Middle frontal gyrus (tissue), 1 donor: ENCODE results near the gene NRDC.

Source experiments
- DNase-seq: peaks from one replicate; pipeline ENCODE4 v3.0.0-alpha.2; 2015; ENCODE audit warnings: low spot score; ENCODE audit errors: extremely low spot score

The NRDC gene, protein sequence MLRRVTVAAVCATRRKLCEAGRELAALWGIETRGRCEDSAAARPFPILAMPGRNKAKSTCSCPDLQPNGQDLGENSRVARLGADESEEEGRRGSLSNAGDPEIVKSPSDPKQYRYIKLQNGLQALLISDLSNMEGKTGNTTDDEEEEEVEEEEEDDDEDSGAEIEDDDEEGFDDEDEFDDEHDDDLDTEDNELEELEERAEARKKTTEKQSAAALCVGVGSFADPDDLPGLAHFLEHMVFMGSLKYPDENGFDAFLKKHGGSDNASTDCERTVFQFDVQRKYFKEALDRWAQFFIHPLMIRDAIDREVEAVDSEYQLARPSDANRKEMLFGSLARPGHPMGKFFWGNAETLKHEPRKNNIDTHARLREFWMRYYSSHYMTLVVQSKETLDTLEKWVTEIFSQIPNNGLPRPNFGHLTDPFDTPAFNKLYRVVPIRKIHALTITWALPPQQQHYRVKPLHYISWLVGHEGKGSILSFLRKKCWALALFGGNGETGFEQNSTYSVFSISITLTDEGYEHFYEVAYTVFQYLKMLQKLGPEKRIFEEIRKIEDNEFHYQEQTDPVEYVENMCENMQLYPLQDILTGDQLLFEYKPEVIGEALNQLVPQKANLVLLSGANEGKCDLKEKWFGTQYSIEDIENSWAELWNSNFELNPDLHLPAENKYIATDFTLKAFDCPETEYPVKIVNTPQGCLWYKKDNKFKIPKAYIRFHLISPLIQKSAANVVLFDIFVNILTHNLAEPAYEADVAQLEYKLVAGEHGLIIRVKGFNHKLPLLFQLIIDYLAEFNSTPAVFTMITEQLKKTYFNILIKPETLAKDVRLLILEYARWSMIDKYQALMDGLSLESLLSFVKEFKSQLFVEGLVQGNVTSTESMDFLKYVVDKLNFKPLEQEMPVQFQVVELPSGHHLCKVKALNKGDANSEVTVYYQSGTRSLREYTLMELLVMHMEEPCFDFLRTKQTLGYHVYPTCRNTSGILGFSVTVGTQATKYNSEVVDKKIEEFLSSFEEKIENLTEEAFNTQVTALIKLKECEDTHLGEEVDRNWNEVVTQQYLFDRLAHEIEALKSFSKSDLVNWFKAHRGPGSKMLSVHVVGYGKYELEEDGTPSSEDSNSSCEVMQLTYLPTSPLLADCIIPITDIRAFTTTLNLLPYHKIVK

DNA sequence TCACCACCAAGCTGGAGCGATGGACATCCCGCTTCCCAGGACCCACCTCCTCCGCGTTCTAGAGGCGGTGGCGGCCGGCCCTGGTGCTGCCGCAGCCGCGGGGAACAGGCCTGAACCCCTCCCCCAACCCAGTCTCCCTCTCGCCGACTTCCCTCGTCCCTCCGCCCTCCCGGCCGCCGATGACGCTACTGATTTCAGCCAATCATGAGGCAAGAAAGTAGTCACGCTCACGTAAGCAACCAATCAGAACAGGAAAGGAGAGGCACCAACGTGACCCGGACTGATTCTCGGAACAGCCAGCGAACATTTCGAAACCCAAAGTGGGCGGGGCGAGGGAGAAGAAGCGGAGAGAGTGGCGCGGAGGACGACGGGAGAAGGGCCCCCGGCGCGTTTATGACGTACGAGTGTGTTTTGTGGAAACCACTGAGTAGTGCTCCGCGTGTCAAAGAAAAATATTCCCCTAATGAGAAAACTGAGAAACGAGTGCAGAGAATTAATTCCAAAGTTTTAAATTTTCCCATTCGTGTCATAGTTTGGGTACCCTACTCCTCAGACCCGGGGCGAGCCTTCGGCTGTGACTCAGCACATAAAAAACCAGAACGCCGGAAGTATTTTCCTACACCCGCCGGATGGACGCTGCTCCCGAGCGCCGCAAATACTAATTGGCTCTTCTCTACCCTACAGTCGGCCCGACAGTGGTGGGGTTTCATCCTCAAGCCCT is at the start of gene NRDC:
NRDC (minus strand) TSS at position 112 of the 721 bp plus-strand sequence. CDS start 112 bp downstream, outside the sequence.
- peak; percentile 100 for DNase-seq

DNA sequence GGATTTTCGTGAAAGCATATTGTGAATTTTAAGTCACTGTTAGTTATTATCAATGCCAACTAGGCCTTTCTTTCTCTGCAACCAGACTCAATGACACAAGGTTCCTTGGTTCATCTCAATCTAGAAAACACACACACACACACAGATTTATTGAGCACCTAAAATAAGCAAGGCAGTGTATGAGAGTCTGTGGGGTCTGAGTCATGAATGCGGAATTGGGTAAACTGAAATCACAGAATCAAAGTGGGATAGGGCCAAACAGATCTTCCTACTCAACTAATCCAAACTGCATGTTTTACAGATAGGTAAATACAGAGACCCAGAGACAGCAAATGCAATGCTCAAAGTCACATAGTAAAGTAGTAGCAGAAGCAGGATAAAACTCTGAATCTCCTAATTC is 48.5 kb upstream of the NRDC start:
- DNase-seq, result no peak

DNA sequence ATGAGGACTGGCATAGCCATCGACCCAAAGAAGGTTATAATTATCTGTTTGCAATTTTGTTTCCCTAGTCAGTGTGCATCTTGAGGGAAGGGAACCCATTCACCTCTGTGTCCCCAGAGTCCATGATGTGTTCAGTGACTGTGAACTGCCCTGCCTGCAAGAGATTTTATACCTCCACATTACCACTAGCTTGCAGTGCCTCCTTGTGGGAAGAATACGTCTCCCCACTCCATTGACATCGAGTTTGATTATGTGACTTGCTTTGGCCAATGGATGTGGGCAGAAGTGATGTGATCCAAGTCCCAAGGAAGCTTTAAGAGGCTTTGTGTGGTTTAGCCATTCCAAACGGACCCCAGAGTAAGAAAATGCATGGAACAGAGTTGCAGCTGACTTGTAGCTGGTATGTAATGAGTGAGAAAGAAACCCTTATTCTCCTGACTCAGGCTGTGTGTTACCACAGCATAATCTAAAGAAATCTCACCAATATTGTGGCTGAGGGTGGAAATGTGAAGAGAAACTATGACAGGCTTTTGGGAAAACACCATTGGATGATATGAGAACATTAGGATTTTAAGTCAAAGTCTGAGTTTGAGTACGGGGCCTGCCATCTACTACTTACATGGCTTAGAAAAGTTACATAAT is 47.8 kb upstream of the NRDC start:
- no peak for DNase-seq

DNA sequence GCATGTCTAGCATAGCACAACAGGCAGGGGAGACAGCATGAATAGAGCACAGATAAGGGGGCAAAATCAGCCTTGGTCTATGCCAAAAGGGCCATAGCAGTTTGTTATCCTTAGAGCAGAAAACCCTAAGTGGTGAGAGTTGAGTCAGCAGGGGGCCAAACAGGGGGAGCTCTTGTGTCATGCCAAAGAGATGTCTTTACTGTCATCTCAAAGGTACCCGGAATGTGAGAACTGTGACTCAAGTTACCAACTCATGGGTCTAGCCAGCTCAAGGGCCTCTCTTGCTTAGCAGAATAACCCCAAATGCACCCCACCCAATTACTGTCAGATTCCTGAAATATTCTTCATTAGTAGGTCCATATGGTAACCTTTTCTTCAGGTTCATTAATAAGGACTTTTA is 45.9 kb upstream of the NRDC start:
- DNase-seq, result no peak

DNA sequence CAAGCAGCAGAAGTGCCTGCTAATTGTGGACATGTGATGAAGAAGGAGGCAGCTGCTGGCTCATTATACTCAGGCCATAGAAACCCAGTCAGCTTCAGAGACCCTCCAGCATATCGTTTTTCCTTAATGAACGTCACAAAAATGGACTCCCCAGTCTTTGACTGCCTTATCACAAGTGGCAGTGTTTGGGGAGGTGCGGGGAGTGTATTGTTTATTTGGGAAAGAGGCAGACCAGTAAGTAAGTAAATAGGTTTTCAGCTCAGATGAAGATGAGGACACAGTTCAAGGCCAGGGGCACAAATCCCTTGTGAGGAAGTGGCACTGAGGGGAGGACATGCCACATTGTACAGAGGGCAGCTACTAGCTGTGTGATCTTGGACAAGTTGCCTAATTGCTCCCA is 43.5 kb upstream of the NRDC start:
- no peak for DNase-seq

DNA sequence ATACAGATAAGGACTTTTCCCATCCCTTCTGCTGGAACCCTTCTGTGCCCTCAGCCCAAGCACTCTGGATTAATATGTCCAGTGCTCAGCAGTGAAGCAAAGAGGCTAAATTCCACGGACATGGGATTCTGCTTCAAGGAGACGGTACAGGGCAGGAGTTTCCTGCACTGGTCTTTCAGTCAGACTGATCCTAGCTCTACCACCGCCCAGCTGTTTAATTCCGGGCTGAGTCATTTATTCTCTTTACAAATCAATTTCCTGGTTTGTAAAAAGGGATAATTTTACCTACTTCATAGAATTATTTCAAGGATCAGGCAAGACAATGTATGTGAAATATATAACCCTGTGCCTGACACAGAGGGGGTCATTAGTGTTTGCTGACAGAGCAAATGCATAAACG is 41.6 kb upstream of the NRDC start:
- DNase-seq, result no peak

DNA sequence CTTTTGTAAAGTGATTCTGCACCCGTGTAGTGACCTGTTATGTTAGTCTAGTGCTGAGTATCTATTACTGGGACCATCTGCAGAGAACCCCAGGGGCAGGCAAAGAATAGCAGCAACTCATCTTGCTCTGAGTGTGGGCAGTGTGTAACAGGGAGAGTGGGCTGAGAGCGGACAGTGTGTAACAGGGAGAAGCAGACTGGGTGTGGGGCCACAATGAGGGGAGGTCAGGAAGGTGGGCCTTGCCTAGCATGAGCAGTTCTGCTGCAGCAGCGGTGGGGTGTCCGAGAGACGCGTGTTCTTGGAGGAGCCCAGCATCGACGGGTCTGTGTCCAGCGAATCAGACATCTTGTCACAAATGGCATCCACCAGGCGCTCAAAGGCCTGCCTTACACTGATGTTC is 41.2 kb upstream of the NRDC start:
- no peak for DNase-seq

DNA sequence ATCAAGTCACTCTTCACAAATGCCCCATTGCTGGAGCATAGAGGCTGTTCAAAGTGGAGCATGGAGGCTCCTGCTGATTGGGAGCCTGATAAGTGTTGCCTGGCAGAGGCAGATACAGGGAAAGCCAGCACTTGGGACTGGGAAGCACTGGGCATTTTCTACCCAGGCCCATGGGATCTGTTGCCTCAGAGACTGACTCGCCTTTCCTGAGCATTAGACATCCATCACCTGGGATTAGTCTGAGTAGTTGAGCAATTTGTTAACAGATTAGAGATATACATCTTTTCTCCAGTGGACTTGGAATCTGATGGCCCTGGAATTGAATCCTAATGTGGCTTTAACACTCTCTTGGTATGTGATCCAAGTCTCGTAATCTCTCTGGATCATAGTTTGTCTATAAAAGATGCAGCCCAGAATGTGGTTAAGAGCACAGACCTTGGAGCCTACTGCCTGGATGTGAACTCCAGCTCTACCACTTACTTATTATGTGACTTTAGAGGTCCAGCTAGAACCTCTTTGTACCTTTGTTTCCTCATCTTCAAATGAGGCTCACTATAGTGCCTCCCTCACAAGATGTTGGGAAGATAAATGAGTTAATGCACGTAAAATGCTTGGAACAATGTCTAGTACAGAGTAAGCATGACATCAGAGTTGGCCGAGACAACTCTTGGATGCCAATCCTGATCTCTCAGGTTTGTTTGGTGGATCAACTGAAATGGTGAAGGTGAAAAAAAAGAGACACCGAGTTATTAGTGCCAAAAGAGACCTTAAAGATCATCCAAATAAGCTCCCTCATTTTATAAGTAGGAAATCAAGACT is 38.3 kb upstream of the NRDC start:
- no peak for DNase-seq

DNA sequence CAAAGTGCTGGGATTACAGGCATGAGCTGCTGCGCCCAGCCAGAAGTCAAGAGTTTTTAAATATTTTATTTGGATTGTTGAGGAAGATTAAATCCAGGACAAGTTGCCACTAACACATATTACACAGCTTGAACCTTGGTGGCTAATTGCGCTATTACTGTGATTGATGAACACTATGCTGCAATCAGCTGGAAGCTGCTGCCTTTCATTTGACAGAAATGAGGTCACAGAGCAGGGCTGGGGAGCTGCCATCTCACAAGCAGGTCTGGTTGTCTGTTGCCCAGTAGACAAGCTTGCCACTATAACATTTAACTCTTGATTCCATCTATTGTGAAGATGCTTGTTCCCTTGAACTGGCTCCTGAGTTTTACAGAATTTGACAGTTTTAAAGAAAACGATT is 37.4 kb upstream of the NRDC start:
- DNase-seq, result no peak

DNA sequence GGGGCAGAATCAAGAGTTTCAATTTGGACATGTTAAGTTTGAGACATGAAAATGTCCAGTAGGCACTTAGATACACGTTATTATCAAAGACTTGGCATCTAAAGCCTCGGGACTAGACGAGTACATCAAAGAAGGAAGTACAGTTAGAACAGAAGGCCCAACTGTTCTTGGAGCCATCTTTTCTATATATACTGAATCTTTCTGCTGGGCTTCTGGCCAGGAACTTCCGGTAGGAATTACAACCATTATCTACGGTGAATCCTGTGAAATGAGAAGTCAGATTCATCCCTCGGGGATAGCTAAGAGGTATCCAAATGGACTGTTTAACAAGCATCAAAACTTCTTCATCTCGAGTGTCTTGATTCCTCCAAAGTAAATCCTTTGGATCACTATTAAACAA is 34.4 kb upstream of the NRDC start:
- DNase-seq, result no peak

DNA sequence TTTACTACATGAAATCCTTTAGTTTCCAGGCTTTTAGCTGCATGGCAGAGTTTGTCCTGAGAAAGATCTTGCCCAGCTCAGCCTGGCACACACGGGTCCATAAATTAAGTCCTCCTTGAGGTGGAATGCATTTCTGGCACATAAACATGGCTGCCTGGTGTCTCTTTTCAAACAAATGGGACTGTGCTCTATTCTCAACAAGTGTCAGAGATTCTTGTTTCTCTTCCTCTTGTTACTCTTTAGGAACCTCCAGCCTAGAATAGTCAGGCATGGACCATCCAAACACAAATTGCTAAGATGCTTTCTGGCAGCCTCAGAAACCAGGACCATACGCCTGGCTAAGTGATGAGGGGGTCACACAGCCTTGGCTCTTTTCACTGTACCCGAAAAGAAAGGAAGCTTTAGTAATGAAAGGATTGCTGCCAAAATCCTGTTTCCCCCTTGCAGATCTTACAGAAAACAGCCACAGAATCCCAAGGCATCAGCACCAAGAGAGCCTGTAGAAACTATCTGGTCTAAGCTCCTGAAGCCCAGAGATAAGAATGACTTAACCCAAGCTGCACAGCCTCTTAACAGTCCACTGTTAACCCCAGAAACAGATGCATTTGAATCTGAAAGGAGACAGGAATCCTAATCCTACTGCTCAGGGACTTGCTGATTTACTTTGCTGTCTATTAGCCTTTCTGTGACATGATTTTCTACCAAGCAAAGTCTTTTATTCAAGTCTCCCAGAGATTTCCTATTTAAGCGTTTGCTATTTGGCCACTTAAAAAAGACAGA is 31.9 kb upstream of the NRDC start:
- no peak for DNase-seq

DNA sequence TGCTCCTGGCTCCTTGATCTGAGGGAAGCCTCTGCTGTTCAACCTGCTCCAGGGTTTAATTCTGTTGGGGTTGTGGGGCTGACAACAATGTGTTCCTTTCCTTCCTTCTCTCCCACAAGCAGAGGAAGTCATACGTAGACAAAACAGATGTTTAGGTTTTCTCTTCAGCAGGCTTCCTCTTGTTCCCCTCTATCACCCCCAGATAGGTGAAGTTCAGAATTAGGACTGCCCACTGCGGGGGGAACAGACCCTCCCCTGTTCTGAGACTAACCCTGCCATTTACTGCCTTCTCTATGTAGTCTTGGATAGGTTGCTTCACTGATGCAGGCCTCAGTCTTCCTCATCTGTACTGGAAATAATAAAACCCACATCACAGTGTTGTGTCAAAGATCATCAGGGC is 30.0 kb upstream of the NRDC start:
- no peak for DNase-seq

DNA sequence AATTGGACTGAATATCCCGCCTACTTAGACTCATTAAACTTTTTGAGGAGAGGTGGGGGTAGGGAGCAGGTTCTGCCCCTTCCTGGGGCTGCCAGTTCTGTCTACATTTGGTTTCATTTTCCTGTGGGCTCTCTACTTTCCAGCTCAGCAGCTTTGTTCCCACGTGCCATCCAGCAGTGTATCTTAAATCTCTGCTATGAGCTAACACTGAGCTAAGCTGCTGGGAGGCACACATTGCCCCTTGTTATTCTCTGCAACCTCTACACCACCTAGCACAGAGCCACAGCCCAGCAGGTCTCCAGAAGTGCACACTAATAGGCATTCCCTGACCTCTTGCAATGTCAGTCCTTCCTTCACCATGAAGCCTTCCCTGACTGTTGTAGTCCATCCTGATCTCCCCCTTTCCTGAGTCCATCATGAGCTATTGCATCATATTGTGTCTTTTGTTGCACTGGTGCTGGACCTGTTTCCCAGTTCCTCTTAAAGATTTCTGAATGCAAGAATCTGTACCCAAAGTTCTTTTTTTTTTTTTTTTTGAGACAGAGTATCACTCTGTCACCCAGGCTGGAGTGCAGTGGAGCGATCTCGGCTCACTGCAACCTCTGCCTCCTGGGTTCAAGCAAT is 28.7 kb upstream of the NRDC start:
- no peak for DNase-seq

DNA sequence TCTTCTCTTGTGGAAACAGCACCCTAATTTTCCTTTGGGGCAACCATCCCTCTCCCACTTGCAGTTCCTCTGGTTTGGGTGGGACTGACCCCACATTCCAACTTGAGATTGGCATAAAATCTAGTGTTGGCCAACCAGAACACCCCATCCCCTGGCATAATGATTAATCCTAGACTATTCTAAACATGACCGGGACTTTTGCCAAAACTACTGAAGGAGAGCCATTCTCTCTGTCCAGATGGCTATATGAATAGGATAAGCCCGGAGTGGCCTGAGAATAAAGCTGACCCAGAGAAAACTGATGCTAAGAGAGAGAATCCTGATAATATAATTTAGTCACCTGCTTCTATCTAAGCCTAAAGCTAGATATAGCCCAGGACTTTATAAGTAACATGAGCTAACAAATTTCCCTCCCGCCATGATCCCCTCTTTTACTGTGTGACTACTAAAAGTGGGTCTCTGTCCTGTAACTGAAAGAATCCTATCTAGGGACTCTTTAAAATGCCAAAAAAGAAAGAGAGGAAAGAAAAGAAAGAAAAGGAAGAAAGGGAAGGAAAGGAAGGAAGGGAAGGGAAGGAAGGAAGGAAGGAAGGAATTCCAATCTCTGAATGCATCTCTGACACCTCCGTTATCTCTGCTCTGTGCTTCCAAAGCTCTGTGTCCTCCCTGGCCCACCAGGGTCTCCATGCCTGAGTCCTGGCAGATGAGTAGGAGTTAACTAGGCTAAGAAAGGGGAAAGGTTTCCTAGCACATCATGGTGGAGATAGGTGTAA is 28.0 kb upstream of the NRDC start:
- no peak for DNase-seq

DNA sequence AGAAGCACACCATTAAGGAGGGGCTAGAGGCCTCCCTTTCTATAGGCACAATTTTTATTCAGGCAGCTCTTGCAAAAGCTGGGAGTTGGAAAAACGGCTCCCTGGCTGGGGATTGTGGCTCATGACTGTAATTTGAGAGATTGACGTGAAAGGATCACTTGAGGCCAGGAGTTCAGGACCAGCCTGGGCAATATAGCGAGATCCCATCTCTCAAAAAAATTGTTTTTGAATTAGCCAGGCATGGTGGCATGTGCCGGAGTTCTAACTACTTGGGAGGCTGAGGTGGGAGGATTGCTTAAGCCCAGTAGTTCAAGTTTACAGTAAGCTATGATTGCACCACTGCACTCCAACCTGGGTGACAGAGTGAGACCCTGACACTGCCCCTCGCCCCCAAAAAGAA is 23.9 kb upstream of the NRDC start:
- DNase-seq, result no peak

DNA sequence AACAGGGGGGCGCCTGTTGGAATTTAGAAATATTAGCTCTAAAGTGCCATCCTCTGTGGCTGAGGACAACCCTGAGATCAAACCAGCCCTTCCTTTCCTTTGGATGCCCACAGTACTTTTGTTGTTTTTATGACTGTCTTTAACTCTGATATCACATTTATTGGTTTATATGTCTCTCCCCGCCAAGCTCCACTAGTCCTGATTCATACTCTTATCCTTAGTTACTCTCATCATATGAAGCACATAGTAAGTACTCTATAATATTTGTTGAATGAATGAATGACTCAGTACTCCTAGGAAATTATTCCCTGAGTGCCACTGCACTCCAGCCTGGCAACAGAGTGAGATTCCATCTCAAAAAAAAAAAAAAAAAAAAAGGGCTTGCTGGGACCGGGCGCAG is 22.6 kb upstream of the NRDC start:
- no peak for DNase-seq

DNA sequence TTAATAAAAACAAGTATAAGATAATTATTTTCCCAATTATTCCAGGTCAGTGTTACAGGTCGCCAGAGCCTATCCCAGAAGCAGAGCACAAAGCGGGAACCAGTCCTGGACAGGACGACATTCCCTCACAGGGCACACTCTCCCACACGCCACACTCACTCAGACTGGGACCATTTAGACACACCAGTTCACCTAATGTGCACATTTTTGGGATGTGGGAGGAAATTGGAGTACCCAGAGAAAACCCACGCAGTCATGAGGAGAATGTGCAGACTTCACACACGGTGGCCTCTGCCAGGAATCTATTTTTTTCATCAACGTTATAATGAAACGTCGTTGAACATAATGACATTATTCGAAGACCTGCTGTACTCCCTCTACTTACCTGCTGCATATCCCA is 20.5 kb upstream of the NRDC start:
- no peak for DNase-seq
